GM12891 (cell line): ENCODE measurements around the gene PTPRG.

ENCODE experiments used
- POLR2A ChIP-seq: IDR thresholded peaks from 2 replicates; pipeline ENCODE4 v1.6.1; 2011; ENCODE audit warnings: low read depth, low read length, control low read depth
- POLR2AphosphoS5 ChIP-seq: IDR thresholded peaks from 2 replicates; pipeline ENCODE4 v1.6.1; 2011; ENCODE audit warnings: low read depth, low read length, control low read depth
- POU2F2 ChIP-seq: IDR thresholded peaks from 2 replicates; pipeline ENCODE4 v1.6.1; 2011; ENCODE audit warnings: low read depth, mild to moderate bottlenecking, control low read depth, low read length, moderate library complexity
- SPI1 ChIP-seq: IDR thresholded peaks from 2 replicates; pipeline ENCODE4 v1.6.1; 2011; ENCODE audit warnings: low read depth, low read length, control low read depth
- TAF1 ChIP-seq: IDR thresholded peaks from 2 replicates; pipeline ENCODE4 v1.6.1; 2011; ENCODE audit warnings: low read depth, low read length, control low read depth

- TF ChIP-seq TAF1 (no peak), POLR2A (no peak), SPI1 (no peak), POLR2AphosphoS5 (no peak), POU2F2 (no peak)
Measured at GRCh38 chr3:61813636-61814035, 252.3 kb downstream of the PTPRG start.
